RWPE2 (cell line): ENCODE measurements around the gene AFM.
"Not testable (repeated sequence)": the region's sequence is repeated elsewhere in the genome, so short reads cannot be mapped to it uniquely, and the experiment has no call there.

Experiments
- ATAC-seq: fragments of 200-7000 bp; cut with Tn5 transposase; 3 replicates; pipeline ENCODE4 v1.9.1; 2021; ENCODE audit warnings: low read depth
- DNase-seq: peaks from one replicate; pipeline ENCODE4 v3.0.0-alpha.2; 2020; ENCODE audit warnings: low spot score
- H3K27ac ChIP-seq: fragments of 450-650 bp; 2 replicates; pipeline ENCODE4 v1.5.1; 2017; ENCODE audit warnings: mild to moderate bottlenecking; ENCODE audit not compliant: poor library complexity, severe bottlenecking
- H3K27me3 ChIP-seq: fragments of 250-450 bp; sonication (Bioruptor Pico); 2 replicates; pipeline ENCODE4 v1.5.1; 2021; ENCODE audit warnings: mild to moderate bottlenecking, moderate library complexity; ENCODE audit not compliant: insufficient read depth, poor library complexity, severe bottlenecking
- H3K36me3 ChIP-seq: fragments of 250-450 bp; sonication (Bioruptor Pico); 2 replicates; pipeline ENCODE4 v1.5.1; 2020; ENCODE audit warnings: low read depth, mild to moderate bottlenecking, moderate library complexity
- H3K4me1 ChIP-seq: fragments of 250-450 bp; sonication (Bioruptor Pico); 2 replicates; pipeline ENCODE4 v1.5.1; 2021; ENCODE audit warnings: mild to moderate bottlenecking, moderate library complexity; ENCODE audit not compliant: insufficient read depth, poor library complexity, severe bottlenecking
- H3K4me3 ChIP-seq: fragments of 250-450 bp; sonication (Bioruptor Pico); 2 replicates; pipeline ENCODE4 v1.5.1; 2021; ENCODE audit warnings: mild to moderate bottlenecking, moderate library complexity; ENCODE audit not compliant: severe bottlenecking
- H3K9me3 ChIP-seq: fragments of 250-450 bp; sonication (Bioruptor Pico); 2 replicates; pipeline ENCODE4 v1.5.1; 2021; ENCODE audit warnings: mild to moderate bottlenecking, moderate library complexity; ENCODE audit not compliant: severe bottlenecking
- TF ChIP-seq, protein P1 (sequence below): fragments of 450-650 bp; IDR thresholded peaks from one replicate; pipeline ENCODE4 v1.5.1; 2017; ENCODE audit warnings: mild to moderate bottlenecking, moderate library complexity; ENCODE audit not compliant: poor library complexity, severe bottlenecking

The AFM gene

DNA sequence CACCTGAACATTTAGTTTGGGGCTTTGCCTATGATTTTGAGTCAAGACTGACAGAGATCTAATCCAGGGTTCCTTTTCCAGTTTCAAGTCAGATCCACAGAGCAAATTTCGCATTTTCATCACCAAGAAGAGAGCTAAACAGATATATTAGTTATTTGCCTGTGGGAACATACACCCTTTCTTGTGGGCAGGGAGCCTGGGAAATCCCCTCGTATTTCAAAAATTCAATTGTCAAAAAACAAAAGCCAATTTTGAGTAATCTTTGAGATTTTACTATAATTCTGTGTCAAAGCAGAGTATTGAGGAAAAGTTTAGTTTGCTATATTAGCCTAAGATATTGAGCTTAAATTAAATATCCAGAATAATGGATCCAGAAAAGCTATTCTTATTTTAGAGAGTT lies 56.6 kb downstream of the AFM start:
- Histone ChIP-seq H3K4me3 (no peak overlapping the region), H3K4me1 (no peaks in the 10 kb centered on the region), H3K36me3 (no peaks in the 10 kb centered on the region), H3K9me3 (no peaks in the 10 kb centered on the region), H3K27ac (no peak overlapping the region), H3K27me3 (no peaks in the 10 kb centered on the region)
- DNase-seq (no peak), ATAC-seq (no peak)
- TF ChIP-seq, protein P1, sequence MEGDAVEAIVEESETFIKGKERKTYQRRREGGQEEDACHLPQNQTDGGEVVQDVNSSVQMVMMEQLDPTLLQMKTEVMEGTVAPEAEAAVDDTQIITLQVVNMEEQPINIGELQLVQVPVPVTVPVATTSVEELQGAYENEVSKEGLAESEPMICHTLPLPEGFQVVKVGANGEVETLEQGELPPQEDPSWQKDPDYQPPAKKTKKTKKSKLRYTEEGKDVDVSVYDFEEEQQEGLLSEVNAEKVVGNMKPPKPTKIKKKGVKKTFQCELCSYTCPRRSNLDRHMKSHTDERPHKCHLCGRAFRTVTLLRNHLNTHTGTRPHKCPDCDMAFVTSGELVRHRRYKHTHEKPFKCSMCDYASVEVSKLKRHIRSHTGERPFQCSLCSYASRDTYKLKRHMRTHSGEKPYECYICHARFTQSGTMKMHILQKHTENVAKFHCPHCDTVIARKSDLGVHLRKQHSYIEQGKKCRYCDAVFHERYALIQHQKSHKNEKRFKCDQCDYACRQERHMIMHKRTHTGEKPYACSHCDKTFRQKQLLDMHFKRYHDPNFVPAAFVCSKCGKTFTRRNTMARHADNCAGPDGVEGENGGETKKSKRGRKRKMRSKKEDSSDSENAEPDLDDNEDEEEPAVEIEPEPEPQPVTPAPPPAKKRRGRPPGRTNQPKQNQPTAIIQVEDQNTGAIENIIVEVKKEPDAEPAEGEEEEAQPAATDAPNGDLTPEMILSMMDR, result no peak

DNA sequence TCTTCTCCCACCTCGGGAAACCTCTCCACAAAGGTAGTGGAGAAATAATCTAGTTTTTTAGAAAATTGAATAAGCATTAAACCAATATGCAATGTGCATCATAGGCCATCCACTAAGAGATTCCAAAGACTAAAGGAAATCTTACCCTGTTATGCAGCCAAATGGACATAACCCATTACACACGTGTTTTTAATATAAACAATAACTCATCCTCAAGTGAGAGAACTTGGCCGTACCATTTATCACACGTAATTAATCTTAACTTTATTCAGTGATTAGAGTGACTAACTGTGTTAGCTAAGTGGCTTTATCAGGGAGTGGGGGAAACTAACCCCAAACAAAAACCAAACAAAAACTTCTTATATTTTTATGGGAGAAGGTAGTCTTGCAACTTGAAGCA lies 57.8 kb downstream of the AFM start:
- TF ChIP-seq, protein P1, result no peak
- H3K9me3 ChIP-seq, result no peaks in the 10 kb centered on the region
- no peak for DNase-seq
- H3K4me3 ChIP-seq, result no peak overlapping the region
- H3K36me3 ChIP-seq, result no peaks in the 10 kb centered on the region
- H3K27ac ChIP-seq, result no peak overlapping the region
- no peaks in the 10 kb centered on the region for H3K4me1 ChIP-seq
- no peaks in the 10 kb centered on the region for H3K27me3 ChIP-seq
- ATAC-seq, result no peak

DNA sequence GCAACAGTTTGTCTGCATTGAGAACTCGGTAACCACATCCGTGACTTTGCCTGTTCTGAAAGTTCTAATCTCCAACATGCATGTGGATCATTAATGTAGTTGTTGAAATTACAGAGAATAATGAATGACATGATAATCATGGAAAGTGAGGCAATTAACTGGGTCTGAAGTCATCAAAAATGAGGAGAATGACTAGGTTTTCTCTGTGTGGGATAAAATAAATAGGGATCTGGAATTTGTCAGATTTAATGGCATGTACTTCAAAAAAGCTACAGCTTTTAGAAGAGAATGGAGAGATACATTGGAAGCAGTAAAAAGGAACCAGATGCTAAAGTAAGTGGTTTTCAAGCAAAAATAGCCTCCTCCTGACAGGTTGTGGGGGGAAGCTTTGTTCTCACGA lies 59.3 kb downstream of the AFM start:
- Histone ChIP-seq H3K36me3 (no peaks in the 10 kb centered on the region), H3K27ac (no peak overlapping the region), H3K4me3 (no peak overlapping the region), H3K27me3 (no peaks in the 10 kb centered on the region), H3K9me3 (no peaks in the 10 kb centered on the region), H3K4me1 (no peaks in the 10 kb centered on the region)
- no peak for ATAC-seq
- DNase-seq, result no peak
- TF ChIP-seq, protein P1, result no peak

DNA sequence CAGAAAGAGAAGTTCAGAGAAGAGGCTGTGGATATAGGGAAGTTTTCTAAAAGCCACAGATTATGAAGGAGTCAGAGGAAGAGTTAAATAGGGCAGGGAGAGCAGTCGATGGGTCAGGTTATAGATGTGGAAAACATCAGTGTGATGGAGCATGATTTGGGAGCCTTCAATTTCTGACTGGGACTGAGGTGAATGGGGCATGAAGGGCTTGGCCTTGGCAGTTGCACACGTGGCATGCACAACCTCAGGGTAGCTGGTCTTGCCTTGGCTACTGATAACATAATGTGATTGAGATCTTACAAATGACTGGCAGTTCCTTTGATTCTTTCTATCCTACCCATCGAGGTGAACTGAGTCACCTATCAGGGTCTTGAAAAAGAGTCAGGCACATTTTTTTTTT lies 59.7 kb downstream of the AFM start:
- no peak overlapping the region for H3K4me3 ChIP-seq
- no peaks in the 10 kb centered on the region for H3K4me1 ChIP-seq
- TF ChIP-seq, protein P1, result no peak
- no peaks in the 10 kb centered on the region for H3K27me3 ChIP-seq
- ATAC-seq (no peak), DNase-seq (no peak)
- no peaks in the 10 kb centered on the region for H3K9me3 ChIP-seq
- H3K36me3 ChIP-seq, result no peaks in the 10 kb centered on the region
- no peak overlapping the region for H3K27ac ChIP-seq

DNA sequence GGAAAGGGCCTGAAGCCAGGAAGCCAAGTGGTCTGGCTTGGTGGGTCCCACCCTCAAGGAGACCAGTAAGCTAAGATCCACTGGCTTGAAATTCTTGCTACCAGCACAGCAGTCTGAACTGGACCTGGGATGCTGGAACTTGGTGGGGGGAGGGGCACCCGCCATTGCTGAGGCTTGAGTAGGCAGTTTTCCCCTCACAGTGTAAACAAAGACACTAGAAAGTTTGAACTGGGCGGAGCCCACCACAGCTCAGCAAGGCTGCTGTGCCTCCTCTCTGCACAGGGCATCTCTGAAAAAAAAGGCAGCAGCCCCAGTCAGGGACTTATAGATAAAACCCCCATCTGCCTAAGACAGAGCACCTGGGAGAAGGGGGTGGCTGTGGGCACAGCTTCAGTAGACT lies 63.1 kb downstream of the AFM start:
- Histone ChIP-seq H3K9me3 (no peaks in the 10 kb centered on the region), H3K36me3 (no peaks in the 10 kb centered on the region), H3K27ac (no peak overlapping the region), H3K27me3 (no peaks in the 10 kb centered on the region), H3K4me3 (no peak overlapping the region), H3K4me1 (no peaks in the 10 kb centered on the region)
- ATAC-seq (no peak), DNase-seq (no peak)
- TF ChIP-seq, protein P1, result no peak

DNA sequence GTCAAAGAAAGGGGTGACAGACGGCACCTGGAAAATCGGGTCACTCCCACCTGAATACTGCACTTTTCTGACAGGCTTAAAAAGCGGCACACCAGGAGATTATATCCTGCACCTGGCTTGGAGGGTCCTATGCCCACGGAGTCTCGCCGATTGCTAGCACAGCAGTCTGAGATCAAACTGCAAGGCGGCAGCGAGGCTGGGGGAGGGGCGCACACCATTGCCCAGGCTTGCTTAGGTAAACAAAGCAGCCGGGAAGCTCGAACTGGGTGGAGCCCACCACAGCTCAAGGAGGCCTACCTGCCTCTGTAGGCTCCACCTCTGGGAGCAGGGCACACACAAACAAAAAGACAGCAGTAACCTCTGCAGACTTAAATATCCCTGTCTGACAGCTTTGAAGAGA lies 69.3 kb downstream of the AFM start:
- H3K9me3 ChIP-seq, H3K4me1 ChIP-seq: not testable (repeated sequence)

More for the DNA sequence above, 69.3 kb downstream of the AFM start:
- DNase-seq, H3K4me3 ChIP-seq, H3K27ac ChIP-seq, ATAC-seq, H3K27me3 ChIP-seq, H3K36me3 ChIP-seq: not testable (repeated sequence)
